Right forelimb (tissue), 1 donor: ENCODE measurements around the gene FNBP1L.

ENCODE experiments used
- DNase-seq: peaks from one replicate; pipeline ENCODE4 v3.0.0-alpha.2; 2018

Gene FNBP1L

GRCh38 chr1:93447481-93448291 is at the start of gene FNBP1L:
Gene FNBP1L (plus strand): TSS chr1:93448118. CDS start chr1:93448282, 164 bp downstream.
- DNase-seq: peak; percentile 90

- DNase-seq: no peak
Measured at GRCh38 chr1:93399781-93400180, 48.1 kb upstream of the FNBP1L start.

- DNase-seq: no peak
Measured at GRCh38 chr1:93408203-93408602, 39.7 kb upstream of the FNBP1L start.

- DNase-seq: no peak
Measured at GRCh38 chr1:93411000-93411399, 36.9 kb upstream of the FNBP1L start.

GRCh38 chr1:93414749-93415148 is 33.2 kb upstream of the FNBP1L start:
- DNase-seq: no peak

- DNase-seq: no peak
Measured at GRCh38 chr1:93415296-93415695, 32.6 kb upstream of the FNBP1L start.

GRCh38 chr1:93416183-93416582 is 31.7 kb upstream of the FNBP1L start:
- no peak for DNase-seq

- DNase-seq: no peak
Measured at GRCh38 chr1:93419344-93419743, 28.6 kb upstream of the FNBP1L start.

GRCh38 chr1:93420400-93420799 is 27.5 kb upstream of the FNBP1L start:
- DNase-seq: no peak

GRCh38 chr1:93426181-93426580 is 21.7 kb upstream of the FNBP1L start:
- no peak for DNase-seq

GRCh38 chr1:93427656-93428055 is 20.3 kb upstream of the FNBP1L start:
- DNase-seq: no peak

GRCh38 chr1:93433407-93433961 is 14.4 kb upstream of the FNBP1L start:
- DNase-seq: no peak

GRCh38 chr1:93434088-93434487 is 13.8 kb upstream of the FNBP1L start:
- DNase-seq: no peak

- no peak for DNase-seq
Measured at GRCh38 chr1:93434987-93435386, 12.9 kb upstream of the FNBP1L start.

- no peak for DNase-seq
Measured at GRCh38 chr1:93435443-93435842, 12.5 kb upstream of the FNBP1L start.

- no peak for DNase-seq
Measured at GRCh38 chr1:93436496-93436895, 11.4 kb upstream of the FNBP1L start.

GRCh38 chr1:93437976-93438605 is 9.8 kb upstream of the FNBP1L start:
- no peak for DNase-seq

- no peak for DNase-seq
Measured at GRCh38 chr1:93438716-93439115, 9.2 kb upstream of the FNBP1L start.

- DNase-seq: no peak
Measured at GRCh38 chr1:93440272-93440671, 7.6 kb upstream of the FNBP1L start.

GRCh38 chr1:93440706-93441105 is 7.2 kb upstream of the FNBP1L start:
- DNase-seq: no peak

- DNase-seq: no peak
Measured at GRCh38 chr1:93441589-93441988, 6.3 kb upstream of the FNBP1L start.

GRCh38 chr1:93442008-93442666 is 5.8 kb upstream of the FNBP1L start:
- DNase-seq: no peak

- DNase-seq: no peak
Measured at GRCh38 chr1:93442741-93443140, 5.2 kb upstream of the FNBP1L start.

- DNase-seq: no peak
Measured at GRCh38 chr1:93443454-93443853, 4.5 kb upstream of the FNBP1L start.
